Right ventricle myocardium superior (tissue), 1 donor: ENCODE results near the gene ATAD1. TPM values are rescaled to one million over a fixed set of nuclear protein-coding genes. Genes with fewer than 3 reads are reported as not detected.
"Not testable (repeated sequence)": the region's sequence is repeated elsewhere in the genome, so short reads cannot be mapped to it uniquely, and the experiment has no call there.

Source experiments
- ATAC-seq: fragments of 200-7000 bp; cut with Tn5 transposase; one replicate; pipeline ENCODE4 v1.9.1; 2020; ENCODE audit warnings: mild to moderate bottlenecking; ENCODE audit not compliant: poor library complexity
- DNase-seq: peaks from one replicate; pipeline ENCODE4 v3.0.0-alpha.2; 2020
- intact Hi-C: fragments of 100-400 bp; cut with DNase I; formaldehyde crosslinking; loops from one replicate; pipeline ENCODE4 v1.11.2; 2022
- long read RNA-seq: library from polyadenylated mRNA; unstranded; transcript quantifications from one replicate; pipeline ENCODE4 v2.0.0, GENCODE V29; 2021
- total RNA-seq: library from RNA; stranded (reverse); fragmentation: NEBNext Ultra II Directional; extraction: Animal tissue kit (Norgen Biotek cat#: 25700); gene quantifications from one replicate; pipeline ENCODE4 v1.2.1, GENCODE V29; 2021
- donor health status: DM: no; HTN: yes; CAD: no; lungs with severe emphysema.

Gene ATAD1, protein sequence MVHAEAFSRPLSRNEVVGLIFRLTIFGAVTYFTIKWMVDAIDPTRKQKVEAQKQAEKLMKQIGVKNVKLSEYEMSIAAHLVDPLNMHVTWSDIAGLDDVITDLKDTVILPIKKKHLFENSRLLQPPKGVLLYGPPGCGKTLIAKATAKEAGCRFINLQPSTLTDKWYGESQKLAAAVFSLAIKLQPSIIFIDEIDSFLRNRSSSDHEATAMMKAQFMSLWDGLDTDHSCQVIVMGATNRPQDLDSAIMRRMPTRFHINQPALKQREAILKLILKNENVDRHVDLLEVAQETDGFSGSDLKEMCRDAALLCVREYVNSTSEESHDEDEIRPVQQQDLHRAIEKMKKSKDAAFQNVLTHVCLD
- 96.7 TPM for total RNA-seq
- long read RNA-seq, full-length matches to known transcripts = 43 of 283 reads
- long read RNA-seq, partial matches to known transcripts = 3 of 283 reads
- long read RNA-seq, other reads (novel, unspliced or antisense) = 237 of 283 reads

- intact Hi-C loops = no loop called here
- DNase-seq (peak; percentile 90), ATAC-seq (peak; percentile 99)
These were observed at the start of gene ATAD1 for GRCh38 chr10:87817609-87818504. Gene ATAD1, minus strand, starts transcription at chr10:87818226. Its CDS starts 3,627 bp downstream, at chr10:87814599.

- intact Hi-C loops = loop anchor here (10.0 kb wide), 1 partner anchor 47 kb away; no protein-coding TSS in a partner anchor
- ATAC-seq = no peak
- no peak for DNase-seq
These were observed 49.4 kb upstream of the ATAD1 start for GRCh38 chr10:87867453-87867852.

- intact Hi-C loops = loop anchor here (10.0 kb wide), 1 partner anchor 48 kb away; no protein-coding TSS in a partner anchor
- DNase-seq = no peak
- ATAC-seq = no peak
These were observed 48.5 kb upstream of the ATAD1 start for GRCh38 chr10:87866412-87866974.

- intact Hi-C loops = loop anchor here (10.0 kb wide), 1 partner anchor 49 kb away; no protein-coding TSS in a partner anchor
- DNase-seq (no peak), ATAC-seq (no peak)
These were observed 47.3 kb upstream of the ATAD1 start for GRCh38 chr10:87865241-87865881.

DNA sequence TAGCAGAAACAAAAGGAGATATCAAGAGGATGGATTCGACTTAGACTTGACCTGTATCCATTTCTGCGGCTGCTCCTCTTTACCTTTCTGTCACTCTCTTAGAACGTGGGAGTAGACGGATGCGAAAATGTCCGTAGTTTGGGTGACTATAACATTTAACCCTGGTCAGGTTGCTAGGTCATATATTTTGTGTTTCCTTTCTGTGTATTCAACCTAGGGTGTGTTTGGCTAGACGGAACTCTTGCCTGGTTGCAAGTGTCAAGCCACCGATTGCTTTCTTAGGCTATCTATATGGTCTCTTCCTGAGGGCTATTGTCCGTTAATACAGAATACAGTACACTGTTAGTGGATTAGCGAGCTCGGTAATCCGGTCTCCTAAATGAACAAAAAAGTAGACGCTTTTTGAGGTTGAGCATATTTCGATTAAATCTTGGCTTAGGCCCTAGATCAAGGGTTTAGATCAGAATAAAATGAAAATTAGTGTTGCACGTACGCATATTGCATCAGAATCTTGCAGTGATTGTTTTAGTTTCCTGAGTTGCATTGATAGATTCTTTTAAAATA lies 46.6 kb upstream of the ATAD1 start:
- ATAC-seq = no peak
- DNase-seq = no peak
- intact Hi-C loops = loop anchor here (5.0 to 10.0 kb wide), 5 partner anchors 50 to 688 kb away; no protein-coding TSS in a partner anchor

- intact Hi-C loops = loop anchor here (5.0 to 10.0 kb wide), 5 partner anchors 51 to 688 kb away; no protein-coding TSS in a partner anchor
- peak; percentile 56 for DNase-seq
- ATAC-seq = not testable (repeated sequence)
These were observed 46.0 kb upstream of the ATAD1 start for GRCh38 chr10:87863951-87864495.

DNA sequence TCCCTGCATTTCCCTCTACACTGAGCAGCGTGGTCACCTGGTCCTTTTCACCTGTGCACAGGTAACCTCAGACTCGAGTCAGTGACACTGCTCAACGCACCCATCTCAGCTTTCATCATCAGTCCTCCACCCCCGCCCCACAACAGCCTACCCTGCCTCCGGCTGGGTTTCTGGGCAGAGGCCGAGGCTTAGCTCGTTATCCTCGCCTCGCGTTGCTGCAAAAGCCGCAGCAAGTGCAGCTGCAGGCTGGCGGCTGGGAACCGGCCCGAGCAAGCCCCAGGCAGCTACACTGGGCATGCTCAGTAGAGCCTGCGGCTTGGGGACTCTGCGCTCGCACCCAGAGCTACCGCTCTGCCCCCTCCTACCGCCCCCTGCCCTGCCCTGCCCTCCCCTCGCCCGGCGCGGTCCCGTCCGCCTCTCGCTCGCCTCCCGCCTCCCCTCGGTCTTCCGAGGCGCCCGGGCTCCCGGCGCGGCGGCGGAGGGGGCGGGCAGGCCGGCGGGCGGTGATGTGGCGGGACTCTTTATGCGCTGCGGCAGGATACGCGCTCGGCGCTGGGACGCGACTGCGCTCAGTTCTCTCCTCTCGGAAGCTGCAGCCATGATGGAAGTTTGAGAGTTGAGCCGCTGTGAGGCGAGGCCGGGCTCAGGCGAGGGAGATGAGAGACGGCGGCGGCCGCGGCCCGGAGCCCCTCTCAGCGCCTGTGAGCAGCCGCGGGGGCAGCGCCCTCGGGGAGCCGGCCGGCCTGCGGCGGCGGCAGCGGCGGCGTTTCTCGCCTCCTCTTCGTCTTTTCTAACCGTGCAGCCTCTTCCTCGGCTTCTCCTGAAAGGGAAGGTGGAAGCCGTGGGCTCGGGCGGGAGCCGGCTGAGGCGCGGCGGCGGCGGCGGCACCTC lies 45.3 kb upstream of the ATAD1 start, which contains the start of the genes KLLN and PTEN:
TSS of gene KLLN (minus strand) at position 481 of the 891 bp plus-strand sequence. CDS start 1,046 bp downstream, outside the sequence.
TSS of gene PTEN (plus strand) at position 573 of the 891 bp plus-strand sequence. CDS start 845 bp downstream, outside the sequence.
- DNase-seq (peak; percentile 95), ATAC-seq (peak; percentile 73)
- intact Hi-C loops = loop anchor here (5.0 to 10.0 kb wide), 5 partner anchors 52 to 689 kb away; no protein-coding TSS in a partner anchor

- intact Hi-C loops = loop anchor here (5.0 to 10.0 kb wide), 5 partner anchors 52 to 690 kb away; no protein-coding TSS in a partner anchor
- ATAC-seq (peak; percentile 0), DNase-seq (no peak)
These were observed 44.6 kb upstream of the ATAD1 start for GRCh38 chr10:87862679-87863052.

GRCh38 chr10:87861953-87862678 lies 44.1 kb upstream of the ATAD1 start:
- peak; percentile 98 for DNase-seq
- intact Hi-C loops = loop anchor here (5.0 to 10.0 kb wide), 5 partner anchors 53 to 690 kb away; no protein-coding TSS in a partner anchor
- peak; percentile 89 for ATAC-seq

GRCh38 chr10:87861566-87861952 lies 43.5 kb upstream of the ATAD1 start:
- DNase-seq (peak; percentile 89), ATAC-seq (peak; percentile 67)
- intact Hi-C loops = loop anchor here (5.0 to 10.0 kb wide), 5 partner anchors 53 to 691 kb away; no protein-coding TSS in a partner anchor

DNA sequence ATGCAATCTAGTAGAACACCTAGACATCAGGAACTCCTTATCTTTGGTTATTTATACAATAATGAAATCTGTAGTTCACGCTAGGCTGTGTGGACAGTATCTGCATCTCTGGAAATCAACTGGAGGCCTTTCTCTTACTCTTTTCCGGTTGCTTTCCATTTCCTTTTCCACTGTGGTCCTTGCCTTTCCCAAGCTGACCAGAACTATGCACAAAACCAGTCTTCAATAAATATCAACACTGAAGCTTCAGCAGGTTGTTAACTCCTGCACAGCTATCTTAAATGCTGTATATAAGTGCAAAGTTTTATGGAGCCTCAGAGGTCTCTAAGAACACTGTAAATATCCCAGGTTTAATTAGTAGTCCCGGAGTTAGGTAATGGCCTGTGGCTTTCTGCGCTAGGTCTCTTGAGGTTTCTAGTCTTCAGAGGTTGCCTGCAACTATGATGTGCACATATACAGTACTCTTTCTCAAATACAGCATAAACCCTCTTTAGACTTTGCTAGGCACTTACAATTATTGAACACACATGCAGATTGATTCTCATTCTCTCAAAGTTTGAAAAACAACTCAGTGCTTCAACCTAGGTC lies 42.9 kb upstream of the ATAD1 start:
- intact Hi-C loops = loop anchor here (5.0 to 10.0 kb wide), 5 partner anchors 54 to 691 kb away; no protein-coding TSS in a partner anchor
- no peak for DNase-seq

GRCh38 chr10:87860156-87860795 lies 42.2 kb upstream of the ATAD1 start:
- DNase-seq (no peak), ATAC-seq (no peak)
- intact Hi-C loops = loop anchor here (5.0 to 10.0 kb wide), 5 partner anchors 55 to 692 kb away; no protein-coding TSS in a partner anchor

More for the DNA sequence above, 42.9 kb upstream of the ATAD1 start:
- no peak for ATAC-seq

DNA sequence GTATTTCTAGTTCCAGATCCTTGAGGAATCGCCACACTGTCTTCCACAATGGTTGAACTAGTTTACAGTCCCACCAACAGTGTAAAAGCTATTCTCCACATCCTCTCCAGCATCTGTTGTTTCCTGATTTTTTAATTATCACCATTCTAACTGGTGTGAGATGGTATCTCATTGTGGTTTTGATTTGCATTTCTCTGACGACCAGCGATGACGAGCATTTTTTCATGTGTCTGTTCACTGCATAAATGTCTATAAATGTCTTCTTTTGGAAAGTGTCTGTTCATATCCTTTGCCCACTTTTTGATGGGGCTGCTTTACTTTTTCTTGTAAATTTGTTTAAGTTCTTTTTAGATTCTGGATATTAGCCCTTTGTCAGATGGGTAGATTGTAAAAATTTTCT lies 37.6 kb upstream of the ATAD1 start:
- intact Hi-C loops, DNase-seq, ATAC-seq: not testable (repeated sequence)

- ATAC-seq, intact Hi-C loops, DNase-seq: not testable (repeated sequence)
These were observed 37.2 kb upstream of the ATAD1 start for GRCh38 chr10:87855247-87855646.
